Endothelial cell of umbilical vein (primary cell): ENCODE data around the gene GIGYF2. TPM values are rescaled to one million over a fixed set of nuclear protein-coding genes. Genes with fewer than 3 reads are reported as not detected.

ENCODE experiments used
- BruUV-seq: library from RNA; stranded (reverse); fragments of 400-500 nt; replicated peaks from 2 replicates; lab custom pipeline; 2021; lab: Mats Ljungman, UMichigan
- CTCF ChIA-PET: fragments of 300-600, 350-600 bp; sonication (Branson Sonifier 250); formaldehyde crosslinking; loops from one replicate; lab custom pipeline; 2021; ENCODE audit warnings: antibody characterized with exemption, inconsistent platforms; lab: Charles Lee
- POLR2A ChIA-PET: fragments of 300-600, 350-600 bp; sonication (Branson Sonifier 250); formaldehyde crosslinking; loops from one replicate; lab custom pipeline; 2021; ENCODE audit warnings: antibody characterized with exemption, inconsistent platforms; lab: Charles Lee
- DNase-seq: peaks from one replicate; pipeline ENCODE4 v3.0.0-alpha.2; 2011; ENCODE audit warnings: low read depth, low spot score
- FAIRE-seq: peaks from 2 replicates; lab custom pipeline; 2011; peaks lifted over from hg19 to GRCh38; lab: Jason Lieb, UNC
- H2AFZ ChIP-seq: 2 replicates; pipeline ENCODE4 v1.6.0; 2012; ENCODE audit warnings: low read depth, low read length, control low read depth, inconsistent platforms
- H3K27ac ChIP-seq: 2 replicates; pipeline ENCODE4 v1.5.1; 2011; ENCODE audit warnings: low read depth, mild to moderate bottlenecking, control low read depth, low read length, moderate library complexity; ENCODE audit not compliant: insufficient read depth
- H3K27me3 ChIP-seq, 2 experiments: 2 replicates each; pipeline versions ENCODE4 v1.6.0 to v1.6.1; 2011; ENCODE audit warnings: low read length in 2 of 2, mixed read lengths in 1 of 2; ENCODE audit not compliant: control insufficient read depth in 2 of 2, insufficient read depth in 2 of 2
- H3K36me3 ChIP-seq, 2 experiments: 2 replicates in 1 of 2; 3 replicates in 1 of 2; pipeline ENCODE4 v1.5.1; 2011; ENCODE audit warnings: low read length in 2 of 2, mild to moderate bottlenecking in 1 of 2, moderate library complexity in 1 of 2; ENCODE audit not compliant: control insufficient read depth in 2 of 2, insufficient read depth in 2 of 2; ENCODE audit errors: extremely low read depth in 1 of 2
- H3K4me1 ChIP-seq: 3 replicates; pipeline ENCODE4 v1.5.1; 2011; ENCODE audit warnings: mild to moderate bottlenecking, low read length; ENCODE audit not compliant: control insufficient read depth, insufficient read depth; ENCODE audit errors: extremely low read depth
- H3K4me2 ChIP-seq: 2 replicates; pipeline ENCODE4 v1.6.1; 2011; ENCODE audit warnings: low read length, control low read depth, mixed read lengths; ENCODE audit not compliant: insufficient read depth
- H3K4me3 ChIP-seq, 3 experiments: fragments of 200-600 bp in 1 of 3; sonication (generic), shearing (Covaris generic) in 1 of 3; replicated peaks in 1 of 3; 2 replicates each; pipeline ENCODE4 v1.5.1; 2011 to 2016; ENCODE audit warnings: control low read depth in 3 of 3, low read length in 3 of 3, mild to moderate bottlenecking in 2 of 3, inconsistent platforms in 1 of 3, low read depth in 1 of 3, moderate library complexity in 1 of 3; ENCODE audit not compliant: insufficient read depth in 1 of 3
- H3K79me2 ChIP-seq: 2 replicates; pipeline ENCODE4 v1.6.0; 2012; ENCODE audit warnings: low read length, inconsistent platforms; ENCODE audit not compliant: control insufficient read depth, insufficient read depth
- H3K9ac ChIP-seq: replicated peaks from 2 replicates; pipeline ENCODE3; 2011; ENCODE audit warnings: low read length, control low read depth; ENCODE audit not compliant: insufficient read depth; ENCODE audit errors: extremely low read depth
- H3K9me1 ChIP-seq: replicated peaks from 3 replicates; pipeline ENCODE4 v1.6.0; 2011; ENCODE audit warnings: mild to moderate bottlenecking, low read length; ENCODE audit not compliant: control insufficient read depth, insufficient read depth; ENCODE audit errors: extremely low read depth
- H3K9me3 ChIP-seq: replicated peaks from 2 replicates; pipeline ENCODE4 v1.5.1; 2012; ENCODE audit warnings: low read length, inconsistent platforms; ENCODE audit not compliant: control insufficient read depth, insufficient read depth
- H4K20me1 ChIP-seq: replicated peaks from 2 replicates; pipeline ENCODE3; 2011; ENCODE audit warnings: mild to moderate bottlenecking, low read length; ENCODE audit not compliant: control insufficient read depth, insufficient read depth; ENCODE audit errors: extremely low read depth
- CTCF ChIP-seq, 2 donors: IDR thresholded peaks; 1 replicate in 1 of 2; 2 replicates in 1 of 2; pipeline ENCODE4 v1.5.1; 2011; ENCODE audit warnings: low read length in 2 of 2, mild to moderate bottlenecking in 2 of 2, moderate library complexity in 2 of 2, control low read depth in 1 of 2, inconsistent platforms in 1 of 2, low read depth in 1 of 2; ENCODE audit not compliant: insufficient read depth in 1 of 2; ENCODE audit errors: extremely low read depth in 1 of 2
- EZH2 ChIP-seq: IDR thresholded peaks from 2 replicates; pipeline ENCODE4 v1.6.1; 2012; ENCODE audit warnings: borderline replicate concordance, low read depth, mild to moderate bottlenecking, moderate library complexity, low read length, inconsistent platforms; ENCODE audit not compliant: severe bottlenecking
- FOS ChIP-seq: IDR thresholded peaks from 2 replicates; pipeline ENCODE4 v1.6.1; 2011; ENCODE audit warnings: mild to moderate bottlenecking, low read length, moderate library complexity, borderline replicate concordance; ENCODE audit not compliant: insufficient read depth
- GATA2 ChIP-seq: IDR thresholded peaks from 2 replicates; pipeline ENCODE4 v1.7.0; 2011; ENCODE audit warnings: low read depth, mild to moderate bottlenecking, moderate library complexity, mixed read lengths, low read length; ENCODE audit not compliant: insufficient read length, insufficient read depth
- MAX ChIP-seq: IDR thresholded peaks from 2 replicates; pipeline ENCODE4 v1.6.1; 2011; ENCODE audit not compliant: insufficient read depth, insufficient read length
- MYC ChIP-seq: IDR thresholded peaks from one replicate; pipeline ENCODE4 v1.6.1; 2011; ENCODE audit warnings: mild to moderate bottlenecking, low read depth, low read length
- POLR2A ChIP-seq: IDR thresholded peaks from 2 replicates; pipeline ENCODE4 v1.6.1; 2012; ENCODE audit warnings: low read depth, mild to moderate bottlenecking, control low read depth, low read length
- POLR2AphosphoS5 ChIP-seq: IDR thresholded peaks from 2 replicates; pipeline ENCODE4 v1.6.1; 2012; ENCODE audit warnings: low read depth, mild to moderate bottlenecking, control low read depth, low read length, moderate library complexity; ENCODE audit not compliant: insufficient read depth
- dilution Hi-C: fragments of 300-500 bp; cut with MboI; formaldehyde crosslinking; loops from one replicate; pipeline ENCODE4 v1.15.0; 2019; ENCODE audit warnings: low sequenced_read_pairs; ENCODE audit not compliant: extremely low pct_ligation_motif_present
- intact Hi-C: fragments of 100-400 bp; cut with micrococcal nuclease; formaldehyde crosslinking; loops from one replicate; pipeline ENCODE4 v1.10.0; 2022
- polyA plus RNA-seq, 4 experiments: library from polyadenylated mRNA; depleted of rRNA in 3 of 4; stranded (reverse) in 3 of 4; unstranded in 1 of 4; fragments of >200 nt; gene quantifications; 2 replicates each; pipeline versions ENCODE4 v1.2.1 to v1.2.3, GENCODE V29; 2011 to 2012; ENCODE audit warnings: missing spikeins in 1 of 4
- total RNA-seq: library from RNA; stranded (reverse); gene quantifications from 2 replicates; pipeline ENCODE4 v1.2.3, GENCODE V29; 2021

Gene GIGYF2
- total and polyA plus RNA-seq, 2 donors (not counting 3 experiments of a cell fraction or from before 2014, with no cell fraction given), result 22.9 to 56.4 TPM

- dilution Hi-C loops (no loop called here), intact Hi-C loops (no loop called here)
- no peak overlapping the region for H2AFZ ChIP-seq
- no peaks in the 10 kb centered on the region for H3K79me2 ChIP-seq
- no peaks in the 10 kb centered on the region for H4K20me1 ChIP-seq
- DNase-seq, result no peak
- no peaks in the 10 kb centered on the region for H3K9me1 ChIP-seq
- ChIA-PET CTCF (no interaction called here), POLR2A (no interaction called here)
- H3K9ac ChIP-seq, result no peak overlapping the region
- TF ChIP-seq MAX (no peak), CTCF (IDR thresholded peaks at IDR 0.05; ENCODE audit: extremely low read depth in 1 of 2, insufficient read depth in 1 of 2, low read depth in 1 of 2, low read length in 2 of 2) (no peak), GATA2 (no peak), POLR2AphosphoS5 (no peak), FOS (no peak), EZH2 (no peak), POLR2A (no peak), MYC (no peak)
- H3K4me2 ChIP-seq, result no peak overlapping the region
- H3K27me3 ChIP-seq, result no peaks in the 10 kb centered on the region
- no peaks in the 10 kb centered on the region for H3K36me3 ChIP-seq
- H3K4me3 ChIP-seq, result no peak overlapping the region
- BruUV-seq, result no TSS peak
- no peak for FAIRE-seq
- no peaks in the 10 kb centered on the region for H3K9me3 ChIP-seq
- no peak overlapping the region for H3K27ac ChIP-seq
- H3K4me1 ChIP-seq, result no peaks in the 10 kb centered on the region
Measured at GRCh38 chr2:232878855-232879617, 181.9 kb downstream of the GIGYF2 start.
